Measurements from ENCODE around the gene AFAP1.
A peak's percentile ranks its signal among the peaks of the same experiment; 100 is the strongest.

AFAP1 gene

DNA sequence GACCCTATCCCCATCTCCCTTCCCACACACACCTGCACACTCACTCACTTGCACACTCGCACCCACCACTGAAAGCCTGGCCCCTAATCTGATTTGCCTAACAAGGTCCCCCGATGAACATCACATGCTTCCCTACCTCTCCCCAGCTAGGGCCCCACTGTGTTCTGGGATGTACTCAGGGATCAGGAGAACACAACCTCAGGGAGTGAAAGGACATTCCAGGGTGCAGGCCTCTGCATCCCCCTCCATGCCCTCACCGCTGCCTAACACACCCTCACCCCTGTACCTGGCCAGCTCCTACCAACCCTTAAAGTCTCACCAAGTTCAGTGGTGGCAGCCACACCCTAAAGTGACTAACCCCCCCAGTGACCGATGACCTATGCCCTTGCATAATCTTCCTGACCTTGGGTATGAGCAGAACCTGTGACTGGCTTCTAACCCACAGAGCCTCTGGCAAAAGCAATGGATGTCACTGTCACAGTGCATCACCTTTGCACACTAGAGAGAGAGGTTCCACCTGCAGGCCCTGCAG, 2.4 kb upstream of the AFAP1 start:
- Mint-ChIP-seq H3K9me3 (no peaks in the 10 kb centered on the region), H3K4me3 (no peak overlapping the region), H3K27me3 (peaks cover 4% of the 10 kb centered on the region), H3K36me3 (no peaks in the 10 kb centered on the region), H3K4me1 (peaks cover 11% of the 10 kb centered on the region), H3K27ac (no peak overlapping the region)

DNA sequence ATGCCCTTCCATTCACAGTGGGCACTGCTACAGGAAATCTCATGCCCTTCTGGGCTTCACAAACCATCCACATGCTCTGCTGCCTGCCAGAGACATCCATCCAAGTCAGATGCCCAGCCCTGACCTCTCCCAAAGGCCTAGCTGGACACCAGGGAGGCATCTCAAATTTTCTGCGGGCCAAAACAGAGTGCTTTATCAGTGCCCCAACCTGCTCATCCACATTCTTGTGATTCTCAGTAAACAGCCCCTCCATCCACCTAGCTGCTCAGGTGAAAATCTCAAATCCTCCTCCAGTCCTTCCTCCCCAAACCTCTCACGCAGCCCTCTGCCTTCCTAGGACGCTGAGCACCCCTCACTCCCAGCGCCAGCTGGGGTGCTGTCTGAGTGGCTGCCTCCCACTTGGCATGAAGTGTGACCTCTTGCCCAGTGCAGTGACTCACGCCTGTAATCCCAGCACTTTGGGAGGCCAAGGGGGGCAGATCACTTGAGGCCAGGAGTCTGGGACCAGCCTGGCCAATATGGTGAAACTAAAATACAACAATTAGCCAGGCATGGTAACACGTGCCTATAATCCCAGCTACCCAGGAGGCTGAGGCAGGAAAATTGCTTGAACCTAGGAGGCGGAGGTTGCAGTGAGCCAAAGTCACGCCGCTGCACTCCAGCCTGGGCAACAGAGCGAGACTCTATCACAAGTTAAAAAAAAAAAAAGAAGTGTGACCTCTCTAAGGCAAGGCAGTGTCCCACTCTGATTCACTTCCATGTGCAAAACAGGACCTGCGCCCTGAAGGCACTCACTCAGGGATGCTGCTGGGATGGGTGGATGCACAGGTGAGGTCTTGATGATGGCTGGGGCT, 1.7 kb upstream of the AFAP1 start:
- Mint-ChIP-seq H3K27me3 (peaks cover 3% of the 10 kb centered on the region), H3K27ac (peak overlapping the region; percentile 68), H3K4me1 (peaks cover 16% of the 10 kb centered on the region), H3K36me3 (no peaks in the 10 kb centered on the region), H3K9me3 (no peaks in the 10 kb centered on the region), H3K4me3 (peak overlapping the region; percentile 40)

- peak overlapping the region; percentile 79 for H3K4me3 Mint-ChIP-seq
These were observed 868 bp downstream of the AFAP1 start for GRCh38 chr4:7938609-7939376.

GRCh38 chr4:7938266-7938608, 1.4 kb downstream of the AFAP1 start:
- H3K27ac Mint-ChIP-seq, result peak overlapping the region; percentile 76
- H3K9me3 Mint-ChIP-seq, result no peaks in the 10 kb centered on the region
- no peaks in the 10 kb centered on the region for H3K36me3 Mint-ChIP-seq
- H3K4me3 Mint-ChIP-seq, result peak overlapping the region; percentile 79
- H3K27me3 Mint-ChIP-seq, result no peaks in the 10 kb centered on the region
- peaks cover 26% of the 10 kb centered on the region for H3K4me1 Mint-ChIP-seq

More at GRCh38 chr4:7938609-7939376, 868 bp downstream of the AFAP1 start:
- H3K27me3 Mint-ChIP-seq, result no peaks in the 10 kb centered on the region
- no peak overlapping the region for H3K27ac Mint-ChIP-seq
- no peaks in the 10 kb centered on the region for H3K36me3 Mint-ChIP-seq
- H3K9me3 Mint-ChIP-seq, result no peaks in the 10 kb centered on the region
- H3K4me1 Mint-ChIP-seq, result peaks cover 26% of the 10 kb centered on the region

DNA sequence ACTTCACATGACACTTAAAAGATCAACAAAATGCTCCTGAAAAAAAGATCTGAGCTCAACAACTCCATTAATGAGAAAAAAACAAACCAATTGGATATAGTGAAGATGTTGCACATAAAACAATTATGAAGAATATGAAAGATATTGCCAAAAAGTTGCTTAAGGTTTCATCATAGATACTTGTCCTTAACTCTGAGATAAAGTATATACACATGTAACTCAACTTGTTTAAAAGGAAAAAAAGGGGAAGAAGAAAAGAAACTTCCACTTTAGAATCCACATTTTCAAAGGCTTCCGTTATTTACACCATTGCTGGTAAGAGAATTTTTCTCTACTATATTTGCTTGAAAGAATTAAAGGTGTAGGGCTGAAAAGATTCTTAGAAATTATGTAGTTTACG, 2.7 kb downstream of the AFAP1 start:
- Mint-ChIP-seq H3K36me3 (no peaks in the 10 kb centered on the region), H3K27ac (no peak overlapping the region), H3K27me3 (no peaks in the 10 kb centered on the region), H3K4me1 (peaks cover 26% of the 10 kb centered on the region), H3K9me3 (no peaks in the 10 kb centered on the region), H3K4me3 (no peak overlapping the region)

GRCh38 chr4:7933651-7934510, 5.8 kb downstream of the AFAP1 start:
- Mint-ChIP-seq H3K4me1 (peaks cover 40% of the 10 kb centered on the region), H3K27ac (no peak overlapping the region)

DNA sequence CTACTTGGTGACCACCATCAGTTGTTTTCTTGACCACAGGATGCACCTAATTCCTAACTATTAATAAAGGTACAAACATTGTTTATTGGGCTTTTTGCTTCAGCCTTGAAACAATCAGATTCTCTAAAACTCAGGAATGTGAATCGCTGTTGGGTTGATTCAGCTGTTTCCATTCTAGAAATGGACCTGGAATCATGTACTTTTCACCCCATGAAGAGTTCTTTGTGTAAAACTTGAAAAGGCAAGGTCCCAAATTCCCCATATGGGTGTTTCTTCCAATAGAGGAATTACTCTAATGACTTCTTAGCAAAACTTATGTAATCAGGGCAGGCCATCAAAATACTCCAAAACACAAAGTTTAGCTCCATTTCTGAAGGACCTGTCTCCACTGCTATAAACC, 7.4 kb downstream of the AFAP1 start:
- Mint-ChIP-seq H3K27ac (no peak overlapping the region), H3K27me3 (no peaks in the 10 kb centered on the region), H3K4me1 (peaks cover 29% of the 10 kb centered on the region), H3K36me3 (no peaks in the 10 kb centered on the region), H3K4me3 (no peak overlapping the region), H3K9me3 (no peaks in the 10 kb centered on the region)

More at GRCh38 chr4:7933651-7934510, 5.8 kb downstream of the AFAP1 start:
- Mint-ChIP-seq H3K9me3 (no peaks in the 10 kb centered on the region), H3K4me3 (no peak overlapping the region), H3K27me3 (no peaks in the 10 kb centered on the region), H3K36me3 (no peaks in the 10 kb centered on the region)

- peaks cover 16% of the 10 kb centered on the region for H3K4me1 Mint-ChIP-seq
- H3K27ac Mint-ChIP-seq, result no peak overlapping the region
- H3K9me3 Mint-ChIP-seq, result no peaks in the 10 kb centered on the region
These were observed 10.3 kb downstream of the AFAP1 start for GRCh38 chr4:7929118-7929951.

DNA sequence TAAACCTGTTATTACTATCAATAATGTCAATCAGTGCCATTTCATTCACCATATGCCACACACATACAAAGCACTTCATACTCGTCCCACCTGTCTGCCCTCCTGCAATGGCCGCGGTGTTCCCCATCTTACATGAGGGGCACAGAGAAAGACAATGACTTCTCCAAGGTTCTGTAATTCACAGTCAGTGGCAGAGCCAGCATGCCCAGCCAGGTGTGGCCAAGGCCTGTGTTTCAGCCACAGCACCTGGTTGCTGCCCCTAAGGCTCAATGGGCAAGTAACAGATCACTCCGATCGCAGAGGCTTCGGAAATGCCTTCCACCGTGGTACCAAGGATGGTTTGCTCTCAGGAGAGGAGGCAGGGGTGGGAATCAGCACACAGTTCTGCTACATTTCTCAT, 10.9 kb downstream of the AFAP1 start:
- H3K36me3 Mint-ChIP-seq, result no peaks in the 10 kb centered on the region
- peaks cover 16% of the 10 kb centered on the region for H3K4me1 Mint-ChIP-seq
- H3K4me3 Mint-ChIP-seq, result no peak overlapping the region
- no peaks in the 10 kb centered on the region for H3K27me3 Mint-ChIP-seq
- no peak overlapping the region for H3K27ac Mint-ChIP-seq
- H3K9me3 Mint-ChIP-seq, result no peaks in the 10 kb centered on the region

More at GRCh38 chr4:7929118-7929951, 10.3 kb downstream of the AFAP1 start:
- H3K4me3 Mint-ChIP-seq, result no peak overlapping the region
- no peaks in the 10 kb centered on the region for H3K36me3 Mint-ChIP-seq
- H3K27me3 Mint-ChIP-seq, result no peaks in the 10 kb centered on the region

- Mint-ChIP-seq H3K9me3 (no peaks in the 10 kb centered on the region), H3K27me3 (no peaks in the 10 kb centered on the region), H3K4me3 (no peak overlapping the region)
These were observed 12.8 kb downstream of the AFAP1 start for GRCh38 chr4:7926822-7927221.

DNA sequence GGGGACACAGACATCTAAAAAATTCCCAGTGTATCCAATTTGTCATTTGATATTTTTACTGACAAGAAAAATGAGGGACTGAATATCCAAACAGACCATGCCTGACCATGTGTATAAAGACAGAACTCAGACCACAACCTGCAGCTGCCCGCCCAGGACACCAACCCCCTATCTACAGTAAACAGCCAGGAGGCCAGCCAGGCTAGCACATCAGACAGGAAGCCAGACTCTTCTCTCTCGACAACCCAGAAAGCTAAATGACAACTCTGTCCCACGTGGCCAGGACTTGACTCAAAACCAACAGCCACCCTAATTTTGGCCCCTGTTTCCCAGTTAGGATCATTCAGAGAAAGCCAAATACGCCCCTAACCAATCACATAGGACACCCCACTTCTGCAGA, 15.1 kb downstream of the AFAP1 start:
- Mint-ChIP-seq H3K27ac (no peak overlapping the region), H3K36me3 (no peaks in the 10 kb centered on the region), H3K9me3 (no peaks in the 10 kb centered on the region), H3K4me3 (no peak overlapping the region), H3K27me3 (no peaks in the 10 kb centered on the region), H3K4me1 (peaks cover 13% of the 10 kb centered on the region)

More at GRCh38 chr4:7926822-7927221, 12.8 kb downstream of the AFAP1 start:
- Mint-ChIP-seq H3K27ac (no peak overlapping the region), H3K4me1 (peaks cover 23% of the 10 kb centered on the region), H3K36me3 (no peaks in the 10 kb centered on the region)

- no peaks in the 10 kb centered on the region for H3K27me3 Mint-ChIP-seq
- H3K4me1 Mint-ChIP-seq, result peaks cover 8% of the 10 kb centered on the region
- no peaks in the 10 kb centered on the region for H3K9me3 Mint-ChIP-seq
- H3K36me3 Mint-ChIP-seq, result no peaks in the 10 kb centered on the region
- no peak overlapping the region for H3K4me3 Mint-ChIP-seq
- H3K27ac Mint-ChIP-seq, result no peak overlapping the region
These were observed 15.5 kb downstream of the AFAP1 start for GRCh38 chr4:7924163-7924562.

GRCh38 chr4:7922466-7922865, 17.2 kb downstream of the AFAP1 start:
- Mint-ChIP-seq H3K27me3 (no peaks in the 10 kb centered on the region), H3K4me3 (no peak overlapping the region), H3K27ac (no peak overlapping the region), H3K36me3 (no peaks in the 10 kb centered on the region), H3K9me3 (no peaks in the 10 kb centered on the region), H3K4me1 (peaks cover 15% of the 10 kb centered on the region)

- H3K9me3 Mint-ChIP-seq, result no peaks in the 10 kb centered on the region
- no peak overlapping the region for H3K27ac Mint-ChIP-seq
- H3K4me3 Mint-ChIP-seq, result no peak overlapping the region
- H3K27me3 Mint-ChIP-seq, result no peaks in the 10 kb centered on the region
- peaks cover 35% of the 10 kb centered on the region for H3K4me1 Mint-ChIP-seq
- no peaks in the 10 kb centered on the region for H3K36me3 Mint-ChIP-seq
These were observed 20.7 kb downstream of the AFAP1 start for GRCh38 chr4:7918981-7919380.

All from activated naive CD4-positive, alpha-beta T cell treated with anti-CD3 and anti-CD28 coated beads, Interleukin-2, amount 50 U/mL, for 24 hours (primary cell).